NCI-H345 (cell line): Measurements from ENCODE around the gene ROGDI.
A peak's percentile ranks its signal among the peaks of the same experiment; 100 is the strongest.

Source experiments
- DNase-seq: peaks from one replicate; lab custom pipeline; 2025; lab: John Stamatoyannopoulos, UW

ROGDI gene, protein sequence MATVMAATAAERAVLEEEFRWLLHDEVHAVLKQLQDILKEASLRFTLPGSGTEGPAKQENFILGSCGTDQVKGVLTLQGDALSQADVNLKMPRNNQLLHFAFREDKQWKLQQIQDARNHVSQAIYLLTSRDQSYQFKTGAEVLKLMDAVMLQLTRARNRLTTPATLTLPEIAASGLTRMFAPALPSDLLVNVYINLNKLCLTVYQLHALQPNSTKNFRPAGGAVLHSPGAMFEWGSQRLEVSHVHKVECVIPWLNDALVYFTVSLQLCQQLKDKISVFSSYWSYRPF

DNA sequence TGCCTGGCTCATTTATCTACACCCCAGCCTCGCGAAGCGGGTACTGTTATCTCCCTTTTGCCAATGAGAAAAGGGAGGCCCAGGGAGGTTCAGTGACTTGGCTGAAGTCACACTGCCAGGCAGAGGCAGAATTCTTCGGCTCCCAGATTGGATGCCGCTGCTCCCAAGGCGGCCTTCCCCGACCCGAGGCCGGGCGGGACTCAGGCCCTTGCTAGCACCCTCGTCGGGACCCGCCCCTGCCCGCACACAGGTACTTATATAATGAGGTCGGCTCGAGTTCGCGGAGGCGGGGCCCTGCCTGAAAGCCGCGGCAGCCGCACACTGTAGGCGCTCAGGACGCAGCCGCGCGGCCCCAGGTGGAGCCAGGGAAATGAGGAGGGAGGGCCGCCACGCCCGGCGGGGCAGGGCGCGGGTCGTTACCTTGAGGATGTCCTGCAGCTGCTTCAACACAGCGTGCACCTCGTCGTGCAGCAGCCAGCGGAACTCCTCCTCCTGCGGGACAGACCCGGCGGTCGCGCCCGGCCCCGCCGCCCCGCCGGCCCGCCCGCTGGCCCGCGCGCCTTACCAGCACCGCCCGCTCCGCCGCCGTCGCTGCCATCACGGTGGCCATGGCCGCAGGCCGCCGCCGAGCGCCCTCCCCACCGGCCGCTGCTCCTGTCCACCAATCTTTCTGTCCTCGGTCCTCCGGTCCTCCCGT is at the start of gene ROGDI:
Gene ROGDI, minus strand, starts transcription at position 672 of the 697 bp plus-strand sequence. Its CDS starts 62 bp downstream, at position 610.
- peak; percentile 90 for DNase-seq

DNA sequence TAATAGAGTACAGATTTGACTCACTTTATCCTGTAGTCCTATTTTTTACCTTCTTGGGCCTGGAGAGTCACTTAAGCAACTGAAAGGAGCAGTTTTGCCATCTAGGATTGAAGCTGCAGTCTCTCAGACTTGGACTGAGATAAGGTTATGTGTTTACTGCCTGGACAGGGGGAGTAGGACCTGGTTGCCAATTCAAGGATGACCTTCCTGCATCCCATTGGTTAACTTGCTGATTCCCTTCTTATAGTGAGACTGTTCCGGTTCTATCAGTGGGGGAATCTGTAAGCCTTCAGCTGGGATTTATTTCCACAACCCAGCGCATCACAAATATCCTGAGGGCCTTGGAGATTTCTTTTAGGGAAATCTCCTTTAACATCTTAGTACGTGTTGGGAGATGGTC is 47.8 kb upstream of the ROGDI start:
- no peak for DNase-seq

DNA sequence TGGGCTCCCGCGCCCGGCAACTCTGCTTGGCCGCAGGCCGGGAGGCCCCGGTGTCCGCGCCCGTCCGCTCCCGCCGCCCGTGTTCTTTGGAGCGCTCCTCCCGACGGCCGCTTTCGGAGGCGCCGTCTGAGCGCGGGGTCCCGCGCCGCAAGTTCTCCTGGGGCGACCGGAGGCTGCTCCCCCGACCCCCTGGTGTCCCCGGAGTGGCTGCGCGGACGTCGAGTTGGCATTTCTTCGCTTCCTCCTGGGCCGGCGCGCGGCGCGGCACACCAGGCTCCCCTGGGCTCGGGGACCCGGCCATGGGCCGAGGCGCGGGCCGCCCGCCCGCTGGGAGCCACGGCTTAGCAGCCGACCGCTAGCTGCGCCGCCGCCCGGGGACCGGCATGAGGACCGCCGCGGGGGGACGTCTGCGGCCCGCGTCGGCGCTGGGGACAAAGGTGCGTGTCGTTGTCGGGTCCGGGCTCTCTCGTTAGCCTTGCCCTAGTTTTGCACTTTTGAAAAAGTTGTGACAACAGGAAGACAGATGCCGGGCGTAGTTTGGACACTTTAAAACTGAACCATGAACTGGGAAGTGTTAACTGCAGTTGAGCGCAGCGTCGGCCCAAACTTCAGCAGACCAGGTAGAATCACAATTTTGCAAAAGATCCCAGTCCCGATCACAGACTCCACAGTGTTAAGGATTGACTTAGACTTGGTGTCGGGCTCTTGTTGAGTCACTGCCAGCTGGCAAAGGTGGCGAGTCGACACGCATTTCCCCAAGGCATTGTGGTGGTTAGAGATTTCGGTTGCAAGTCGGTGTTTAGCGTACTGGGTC is 45.5 kb upstream of the ROGDI start:
- DNase-seq: peak; percentile 18

DNA sequence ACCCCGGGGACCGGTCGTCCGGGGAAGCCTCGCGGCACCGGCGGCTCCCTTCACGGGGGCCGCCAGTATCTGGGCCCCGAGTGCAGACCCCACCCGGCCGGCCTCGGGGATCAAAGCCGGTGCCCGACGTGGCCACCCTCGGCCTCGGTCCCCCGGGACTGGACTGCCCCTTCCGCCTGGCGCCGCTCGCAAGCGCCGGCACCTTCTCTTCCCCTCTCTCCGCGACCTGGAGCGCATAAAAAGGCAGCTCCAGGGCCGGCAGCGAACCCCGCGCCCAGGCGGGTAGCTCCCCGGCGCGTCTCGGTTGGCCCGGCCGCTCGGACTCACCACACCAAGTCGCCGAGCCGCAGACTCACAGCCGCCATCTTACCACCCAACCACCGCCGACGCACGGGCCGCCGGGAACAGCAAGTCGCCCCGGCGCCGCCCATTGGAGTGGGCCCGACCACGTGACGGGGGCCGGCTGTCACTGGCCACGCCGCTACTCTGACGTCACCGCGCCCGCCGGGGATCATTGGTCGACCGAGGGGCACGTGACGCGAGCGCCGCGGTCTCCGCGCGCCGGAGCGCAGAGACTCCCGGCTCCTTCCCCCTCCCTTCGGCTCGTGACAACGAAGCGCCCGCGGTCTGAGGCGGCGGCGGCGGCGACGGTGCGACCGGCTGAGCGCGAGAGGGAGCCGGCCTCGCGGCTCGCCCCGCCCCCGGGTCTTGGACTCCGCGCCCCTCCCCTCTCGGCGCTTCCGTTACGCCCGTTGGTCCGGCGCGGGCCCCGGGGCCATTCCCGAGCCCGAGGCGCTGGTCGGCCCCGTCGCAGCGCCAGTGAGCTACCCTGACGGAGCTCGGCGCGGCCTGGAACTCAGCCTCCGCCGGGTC is 44.7 kb upstream of the ROGDI start, which contains the start of the genes GLYR1 and UBN1:
Gene GLYR1, minus strand, starts transcription at position 388 of the 873 bp plus-strand sequence. Its CDS starts 23 bp downstream, at position 365.
Gene UBN1, plus strand, starts transcription at position 581 of the 873 bp plus-strand sequence. CDS start 5,437 bp downstream, outside the sequence.
- DNase-seq: peak; percentile 98

DNA sequence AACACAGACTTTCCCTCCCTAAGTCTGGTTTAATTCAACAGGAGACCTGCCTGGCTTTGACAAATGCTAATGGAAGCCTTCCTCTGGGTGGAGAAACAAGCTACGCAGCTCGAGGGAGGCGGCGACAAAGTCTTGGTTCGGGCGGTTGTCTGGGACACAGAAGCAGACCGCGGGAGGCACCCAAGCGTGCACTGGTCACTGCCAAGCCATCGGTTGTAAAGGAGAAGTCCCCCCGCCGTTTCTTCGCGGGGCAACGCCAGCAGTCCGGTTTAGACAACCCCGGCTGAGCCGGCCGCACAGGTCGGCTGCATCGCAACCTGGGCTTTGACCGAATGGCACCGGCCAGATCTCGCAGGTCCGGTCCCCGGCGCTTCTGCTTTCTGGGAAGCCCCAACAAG is 44.1 kb upstream of the ROGDI start:
- DNase-seq: peak; percentile 20

DNA sequence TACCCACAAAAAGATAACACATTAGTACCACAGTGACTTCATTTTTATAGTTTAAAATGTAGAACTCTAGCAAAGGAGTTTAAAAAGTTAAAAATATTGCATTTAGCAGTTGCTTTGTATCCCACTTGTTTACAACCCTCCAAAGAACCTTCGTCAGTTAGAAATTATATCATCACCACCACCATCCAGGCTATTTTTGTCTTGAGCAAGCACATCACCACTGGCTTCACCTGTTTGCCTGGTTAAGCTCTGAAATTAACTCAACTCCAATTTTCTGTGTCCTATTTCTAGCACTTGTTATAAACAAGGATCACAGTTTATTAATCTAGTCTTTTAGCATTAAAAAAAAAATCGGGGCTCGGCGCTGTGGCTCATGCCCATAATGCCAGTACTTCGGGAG is 38.6 kb upstream of the ROGDI start:
- DNase-seq: no peak

DNA sequence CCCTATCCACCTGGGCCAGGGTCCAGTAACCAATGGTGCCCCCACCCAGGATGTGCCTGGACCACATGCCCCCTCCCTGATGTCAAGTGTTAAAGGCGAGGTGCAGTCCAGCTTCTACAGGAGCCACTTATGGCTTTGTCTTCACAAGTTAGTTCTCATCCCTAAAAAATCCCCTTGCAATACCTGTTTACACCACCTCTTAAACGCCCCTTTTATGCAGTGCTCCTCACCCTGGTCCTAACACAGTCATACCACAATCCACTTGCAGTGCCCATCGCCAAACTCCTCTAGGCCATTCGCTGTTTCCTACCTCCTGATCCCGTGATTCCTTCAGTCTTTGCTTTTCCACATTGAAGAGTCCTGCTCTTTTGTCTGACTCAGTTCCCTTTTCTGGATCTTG is 37.5 kb upstream of the ROGDI start:
- DNase-seq: peak; percentile 44

DNA sequence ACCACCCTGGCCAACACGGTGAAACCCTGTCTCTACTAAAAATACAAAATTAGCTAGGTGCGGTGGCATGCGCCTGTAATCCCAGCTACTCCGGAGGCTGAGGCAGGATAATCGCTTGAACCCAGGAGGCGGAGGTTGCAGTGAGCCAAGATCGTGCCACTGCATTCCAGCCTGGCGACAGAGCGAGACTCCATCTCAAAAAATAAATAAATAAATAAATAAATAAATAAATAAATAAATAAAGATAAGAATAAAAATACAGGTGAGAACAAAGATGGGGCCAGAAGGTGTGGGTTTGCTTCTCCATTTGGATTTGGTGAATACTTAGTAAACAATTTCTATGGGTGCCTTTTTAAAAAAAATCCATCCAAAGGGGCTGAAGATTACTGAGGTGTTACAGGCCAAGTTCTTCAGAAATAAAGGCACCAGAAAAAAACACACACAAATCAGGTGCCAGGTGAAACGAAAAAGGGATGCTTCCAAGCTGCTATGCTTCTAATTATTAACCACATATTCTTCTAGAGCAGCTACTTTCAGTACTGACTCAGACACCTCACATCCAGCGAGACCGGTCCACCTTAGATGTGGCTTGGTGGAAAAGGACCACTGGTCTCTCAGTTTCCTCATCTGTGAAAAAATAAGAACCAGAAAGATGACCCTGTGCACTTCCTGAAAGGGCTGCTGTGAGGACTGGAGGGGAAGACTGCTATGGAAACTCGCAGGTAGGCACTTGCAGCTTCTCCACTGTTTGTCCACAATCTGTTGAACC is 35.5 kb upstream of the ROGDI start:
- DNase-seq: no peak

DNA sequence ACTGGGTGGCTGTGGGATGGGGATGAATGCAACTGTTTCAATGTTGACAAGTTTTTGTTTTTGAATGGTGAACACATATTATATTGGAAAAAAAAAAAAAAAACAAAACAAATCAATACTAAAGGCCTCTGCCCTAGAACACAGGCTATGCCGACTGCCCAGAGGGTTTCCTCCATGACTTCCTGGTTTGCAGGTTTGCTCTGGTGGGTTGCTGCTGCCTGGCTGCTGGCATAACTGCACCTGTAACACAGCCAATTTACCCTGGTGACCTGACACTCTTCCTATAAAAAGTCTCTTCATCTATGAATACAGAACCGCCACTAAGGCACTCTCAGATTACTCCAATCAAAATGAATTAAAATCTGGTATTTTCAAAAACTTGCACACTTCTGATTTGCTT is 34.3 kb upstream of the ROGDI start:
- no peak for DNase-seq

DNA sequence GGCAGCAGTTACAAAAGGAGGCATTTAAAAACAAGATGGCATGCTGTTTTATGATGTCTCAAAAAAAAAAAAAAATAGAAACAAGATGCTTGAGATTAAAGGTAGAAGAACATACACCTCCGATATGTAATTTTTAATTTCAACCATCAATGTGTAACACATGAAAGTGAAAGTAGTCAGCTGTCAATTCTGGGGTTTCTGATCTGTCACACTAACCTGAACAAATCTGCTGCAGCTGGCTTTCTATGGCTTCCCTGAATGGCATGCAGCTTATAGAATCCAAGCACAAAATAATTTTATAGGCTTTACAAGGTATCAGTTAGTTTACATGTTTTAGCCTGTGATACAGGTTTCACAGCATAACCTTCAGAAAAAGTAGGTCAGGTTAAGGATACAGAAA is 31.2 kb upstream of the ROGDI start:
- DNase-seq: no peak

DNA sequence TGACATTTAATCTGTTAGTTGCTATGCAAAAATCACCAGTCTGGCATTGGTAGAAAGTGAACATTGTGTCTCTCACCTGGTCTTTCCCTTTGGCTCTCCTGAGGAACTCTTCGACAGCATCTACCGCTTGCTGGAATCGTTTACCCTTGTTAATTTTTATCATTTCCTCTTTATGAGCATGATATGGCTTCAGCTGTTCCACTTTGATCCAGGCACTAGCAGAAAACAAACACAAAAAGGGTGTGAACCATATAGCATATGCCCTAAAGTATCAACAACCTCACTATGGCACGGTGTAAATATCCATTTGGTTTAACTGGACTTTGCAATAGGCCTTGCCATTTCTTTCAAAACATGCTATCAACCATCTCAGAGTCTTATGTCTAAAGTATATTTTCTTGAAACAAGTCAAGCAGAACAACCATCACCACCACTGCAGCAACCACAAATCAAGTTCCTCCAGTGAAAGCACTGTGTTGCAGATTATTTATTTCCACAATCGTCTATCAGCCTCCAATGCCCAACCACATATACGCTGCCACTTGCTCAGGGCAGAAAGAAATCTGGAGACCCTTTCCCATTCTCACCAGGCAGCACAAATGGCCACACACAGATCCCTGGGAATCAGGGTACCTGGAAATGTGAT is 30.4 kb upstream of the ROGDI start:
- no peak for DNase-seq

DNA sequence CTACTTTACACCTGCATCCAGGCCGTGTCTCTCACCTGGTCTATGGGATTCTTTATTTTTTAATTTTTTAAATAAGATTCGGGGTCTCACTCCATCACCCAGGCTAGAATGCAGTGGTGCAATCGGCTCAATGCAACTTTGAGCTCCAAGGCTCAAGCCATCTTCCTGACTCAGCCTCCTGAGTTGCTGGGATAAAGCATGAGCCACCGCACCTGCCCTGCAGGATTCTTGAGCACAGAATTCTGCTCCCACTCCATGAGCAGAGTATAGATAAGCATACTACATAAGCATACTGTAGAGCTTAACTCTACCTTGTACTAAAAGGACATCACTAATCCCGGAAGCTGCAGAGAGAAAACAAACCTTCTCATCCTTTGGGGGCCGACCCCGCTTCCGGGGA is 29.2 kb upstream of the ROGDI start:
- no peak for DNase-seq

DNA sequence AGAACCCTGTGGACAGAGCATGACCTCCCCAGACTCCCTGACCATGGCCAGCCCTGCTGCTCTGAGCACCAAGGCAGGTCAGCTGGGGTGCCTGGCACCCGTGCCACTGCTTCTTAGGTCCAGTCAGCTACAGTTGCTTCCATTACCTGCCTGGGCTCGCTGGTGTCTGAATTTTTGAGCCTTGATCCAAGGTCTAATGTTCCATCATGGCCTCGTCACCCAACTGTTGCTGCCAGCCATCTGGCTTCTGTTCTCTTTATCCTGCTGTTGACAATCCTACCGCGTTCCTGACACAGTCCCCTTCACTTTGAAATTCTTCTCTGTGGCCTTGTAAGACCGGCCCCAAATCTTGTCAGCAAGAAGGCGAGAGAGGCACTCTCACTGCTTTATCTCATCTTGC is 28.0 kb upstream of the ROGDI start:
- DNase-seq: no peak

DNA sequence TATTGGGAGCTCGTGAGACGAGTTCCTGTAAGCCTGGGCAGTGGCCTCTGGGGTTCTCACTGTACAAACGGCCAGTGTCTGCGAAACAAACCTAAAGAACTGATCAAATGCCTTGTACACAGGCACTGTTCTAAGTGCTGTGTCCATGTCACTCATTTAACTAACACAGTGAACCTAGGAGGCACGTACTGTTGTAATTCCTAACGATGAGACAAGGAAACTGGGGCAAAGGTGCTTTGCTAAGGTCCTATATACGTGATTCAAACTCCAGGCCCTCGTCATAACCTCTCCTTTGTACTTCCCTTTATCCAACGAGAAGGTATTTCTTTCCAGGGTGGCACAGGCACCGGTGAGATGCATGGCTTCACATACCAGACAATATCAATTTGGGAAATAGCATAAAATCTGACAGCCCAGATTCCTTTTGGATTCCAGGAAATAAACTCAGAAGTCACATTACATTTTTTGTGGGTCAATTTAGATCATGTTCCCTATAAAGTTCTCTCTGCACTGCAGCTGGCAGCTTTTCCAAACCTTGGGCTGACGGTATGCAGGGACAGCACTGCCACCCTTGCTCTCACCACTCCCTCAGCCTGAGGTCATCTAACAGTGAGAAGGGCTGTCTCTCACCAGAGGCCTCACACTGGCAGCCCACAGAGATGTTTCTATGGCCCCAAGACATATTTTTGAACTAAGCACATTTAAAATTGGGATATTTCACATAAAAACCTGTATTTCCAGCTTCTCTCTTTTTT is 26.3 kb upstream of the ROGDI start:
- no peak for DNase-seq

DNA sequence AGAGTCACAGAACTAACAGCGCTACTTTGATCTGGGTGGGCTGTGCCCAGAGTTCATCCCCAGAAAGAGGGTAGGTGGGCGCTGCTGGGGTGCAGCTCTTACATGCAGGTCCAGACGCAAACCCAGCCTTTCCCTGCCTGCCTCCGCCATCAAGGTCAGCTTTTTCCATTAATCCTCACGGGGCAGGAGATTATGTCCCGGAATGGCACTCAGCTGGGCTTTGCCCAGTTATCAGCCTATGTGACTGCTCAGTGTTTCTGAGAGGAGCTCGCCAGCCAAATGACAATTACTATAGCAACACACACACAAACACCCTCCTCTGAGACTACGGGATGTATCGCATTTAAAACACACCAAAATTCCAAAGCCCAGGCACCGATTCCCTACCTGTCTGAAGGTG is 24.5 kb upstream of the ROGDI start:
- DNase-seq: no peak

DNA sequence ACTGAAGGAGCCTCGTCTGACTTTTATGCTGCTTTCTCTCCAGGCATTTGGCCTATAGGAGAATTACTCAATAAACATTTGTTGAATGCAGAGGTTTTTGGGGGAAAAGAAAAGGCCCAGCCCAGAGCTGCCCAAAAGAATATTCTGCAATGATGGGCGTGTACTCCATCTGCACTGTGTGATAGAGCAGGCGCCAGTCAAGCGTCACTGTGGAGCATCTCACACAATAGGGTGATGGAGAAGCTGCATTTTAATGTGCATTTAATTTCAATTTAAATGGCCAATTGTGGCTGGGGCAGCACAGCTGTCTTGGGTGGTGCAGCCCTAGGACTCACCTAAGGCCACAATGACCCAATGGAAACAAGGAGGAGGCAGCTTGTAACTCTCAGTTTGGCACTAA is 24.1 kb upstream of the ROGDI start:
- DNase-seq: no peak

DNA sequence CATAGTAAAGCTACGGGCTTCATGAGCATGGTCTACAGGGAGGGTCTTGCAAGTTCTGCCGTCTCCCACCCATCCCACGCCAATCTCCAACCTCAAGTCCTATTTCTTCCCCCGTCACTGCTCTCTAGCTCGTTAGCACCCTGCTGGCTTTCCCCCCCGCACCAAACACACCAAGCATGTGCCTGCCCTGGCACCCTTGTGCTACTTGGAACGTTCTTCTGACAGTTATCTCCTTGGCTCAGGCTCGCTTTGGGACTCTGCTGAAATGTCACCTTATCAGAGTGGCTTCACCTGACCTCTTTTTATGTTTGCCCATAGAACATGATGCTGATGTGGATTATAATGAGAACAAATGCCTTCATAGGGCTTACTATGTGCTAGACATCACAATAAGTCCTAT is 22.8 kb upstream of the ROGDI start:
- no peak for DNase-seq

DNA sequence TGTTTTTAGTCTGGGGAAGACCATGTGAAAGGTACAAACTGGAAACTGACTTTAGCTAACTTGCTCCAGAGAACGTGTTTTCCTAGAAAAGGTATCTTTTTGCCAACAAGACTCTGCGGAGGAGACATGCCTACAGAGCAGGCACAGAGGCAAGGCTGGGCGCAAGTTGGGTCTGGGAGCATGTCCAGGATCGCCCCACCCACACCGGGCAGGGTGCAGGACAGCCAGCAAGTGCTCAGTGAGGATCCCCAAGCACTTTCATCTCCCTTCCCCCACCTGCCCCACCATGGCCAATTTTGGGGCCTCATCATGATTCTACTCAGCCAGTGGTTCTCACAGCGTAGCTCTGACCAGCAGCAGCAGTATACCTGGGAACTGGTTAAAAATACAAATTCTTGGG is 18.2 kb upstream of the ROGDI start:
- DNase-seq: no peak

DNA sequence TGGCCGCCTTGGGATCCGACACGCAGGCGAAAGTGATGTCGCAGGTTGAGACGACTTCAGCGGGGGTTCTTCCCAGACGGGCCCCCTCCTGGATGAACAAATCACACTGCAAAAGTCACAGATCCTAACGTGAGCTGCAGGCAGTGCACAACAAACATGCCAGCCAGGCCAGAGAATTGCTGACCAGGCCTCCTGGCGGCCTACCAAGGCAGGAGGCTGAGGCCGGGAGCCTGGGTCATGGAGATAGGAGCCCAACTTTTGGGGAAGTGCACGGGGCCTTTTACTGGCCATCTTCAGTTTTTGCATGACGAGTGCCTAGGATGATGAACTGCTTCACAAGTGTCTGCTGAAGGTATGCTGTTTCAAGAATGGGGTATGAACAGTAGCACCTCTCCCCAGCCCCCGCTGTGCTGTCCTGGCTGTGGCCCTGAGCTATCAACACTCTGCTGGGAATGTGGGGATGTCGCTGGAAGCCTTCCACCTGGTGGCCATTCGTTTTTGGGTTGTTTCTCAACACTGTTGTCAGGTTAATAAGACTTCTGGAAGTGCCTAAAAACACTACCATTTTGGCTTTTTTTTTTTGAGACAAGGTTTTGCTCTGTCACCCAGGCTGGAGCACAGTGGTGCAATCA is 12.2 kb upstream of the ROGDI start:
- DNase-seq: no peak
